ENCODE data around the gene RASSF9. TPM values are rescaled to one million over a fixed set of nuclear protein-coding genes. Genes with fewer than 3 reads are reported as not detected.

RASSF9 gene
- total RNA-seq, 1 experiment from 2014 or later, result not detected

- in situ Hi-C loops (cut with HindIII; ENCODE audit: low sequenced_read_pairs), result no loop called here
- no peak for DNase-seq (ENCODE audit: low spot score)
These were observed 76.6 kb downstream of the RASSF9 start for GRCh38 chr12:85759623-85760022.

DNA sequence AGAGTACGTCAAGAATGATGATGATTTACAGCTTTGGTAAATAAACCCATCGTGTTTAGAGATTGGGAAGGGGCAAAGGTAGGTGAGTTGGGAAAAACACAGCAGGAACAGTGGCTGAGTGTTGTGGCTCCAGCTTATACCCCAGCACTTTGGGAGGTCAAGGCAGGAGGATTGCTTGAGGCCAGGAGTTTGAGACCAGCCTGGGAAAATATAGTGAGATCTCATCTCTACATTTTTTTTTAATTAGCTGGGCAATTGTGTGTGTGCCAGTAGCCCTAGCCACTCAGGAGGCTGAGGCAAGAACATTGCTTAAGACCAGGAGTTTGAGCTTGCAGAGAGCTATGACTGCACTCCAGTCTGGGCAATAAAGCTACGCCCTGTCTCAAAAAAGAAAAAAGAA is 77.1 kb downstream of the RASSF9 start:
- no peak for DNase-seq (ENCODE audit: low spot score)
- in situ Hi-C loops (cut with HindIII; ENCODE audit: low sequenced_read_pairs), result no loop called here

GRCh38 chr12:85755760-85756159 is 80.4 kb downstream of the RASSF9 start:
- in situ Hi-C loops (cut with HindIII; ENCODE audit: low sequenced_read_pairs), result no loop called here
- DNase-seq (ENCODE audit: low spot score), result no peak

Other genes starting within 250 kb of the RASSF9 start
- 23.9 and 27.4 TPM in 2 replicates for gene NTS, start 37.9 kb upstream of the RASSF9 start, total RNA-seq (2014; rRNA removed; shearing (Covaris generic))

Measured in G401 (cell line).